Smooth muscle cell (in vitro differentiated cells): ENCODE results near the gene SEMA5A. TPM values are rescaled to one million over a fixed set of nuclear protein-coding genes. Genes with fewer than 3 reads are reported as not detected.

ENCODE experiments used
- DNase-seq: peaks from one replicate; lab custom pipeline; 2025; ENCODE audit not compliant: unreplicated experiment; lab: John Stamatoyannopoulos, UW
- H2AFZ ChIP-seq: fragments of 200-600 bp; sonication (generic); 2 replicates; pipeline ENCODE4 v1.6.0; 2016; ENCODE audit warnings: antibody characterized with exemption, low read depth, mild to moderate bottlenecking
- H3F3A ChIP-seq: fragments of 200-600 bp; sonication (generic); 2 replicates; pipeline ENCODE4 v1.6.0; 2017; ENCODE audit warnings: antibody characterized with exemption, low read depth
- H3K27ac ChIP-seq: fragments of 200-600 bp; sonication (generic); 2 replicates; pipeline ENCODE4 v1.5.1; 2016; ENCODE audit warnings: low read depth, mild to moderate bottlenecking
- H3K27me3 ChIP-seq: fragments of 200-600 bp; sonication (generic); 2 replicates; pipeline ENCODE4 v1.6.1; 2016; ENCODE audit warnings: low read depth, mild to moderate bottlenecking
- H3K36me3 ChIP-seq: fragments of 200-600 bp; sonication (generic); 2 replicates; pipeline ENCODE4 v1.5.1; 2016; ENCODE audit warnings: low read depth
- H3K4me1 ChIP-seq: fragments of 200-600 bp; sonication (generic); 2 replicates; pipeline ENCODE4 v1.5.1; 2016; ENCODE audit warnings: low read depth
- H3K4me2 ChIP-seq: fragments of 200-600 bp; sonication (generic); 2 replicates; pipeline ENCODE4 v1.6.0; 2016; ENCODE audit warnings: mild to moderate bottlenecking
- H3K4me3 ChIP-seq: fragments of 200-600 bp; sonication (generic); 2 replicates; pipeline ENCODE4 v1.5.1; 2016; ENCODE audit warnings: mild to moderate bottlenecking
- H3K79me2 ChIP-seq: fragments of 200-600 bp; sonication (generic); 2 replicates; pipeline ENCODE4 v1.6.0; 2016; ENCODE audit warnings: low read depth, mild to moderate bottlenecking
- H3K9ac ChIP-seq: fragments of 200-600 bp; sonication (generic); 2 replicates; pipeline ENCODE4 v1.6.0; 2016; ENCODE audit warnings: low read depth
- H3K9me3 ChIP-seq: fragments of 200-600 bp; sonication (generic); replicated peaks from 2 replicates; pipeline ENCODE4 v1.5.1; 2016; ENCODE audit warnings: low read depth
- H4K20me1 ChIP-seq: fragments of 200-600 bp; sonication (generic); 2 replicates; pipeline ENCODE4 v1.6.0; 2016; ENCODE audit warnings: low read depth
- WGBS: methylation state at CpG from one replicate; pipeline ENCODE4 v1.1.7; 2016; ENCODE audit warnings: low lambda C conversion rate; 5-methylcytosine and 5-hydroxymethylcytosine counted together
- polyA plus RNA-seq: library from polyadenylated mRNA; unstranded; fragments of >200 nt; fragmentation: Nextera tagmentation; extraction: Ambion mirVana; gene quantifications from 2 replicates; pipeline ENCODE4 v1.2.1, GENCODE V29; 2016
- total RNA-seq: library from RNA; depleted of rRNA; stranded (reverse); fragments of >200 nt; gene quantifications from 2 replicates; pipeline ENCODE4 v1.2.3, GENCODE V29; 2014
- TF ChIP-seq, protein P1 (sequence below): fragments of 200-600 bp; sonication (generic); IDR thresholded peaks from 2 replicates; pipeline ENCODE4 v1.5.1; 2017; ENCODE audit warnings: borderline replicate concordance, mild to moderate bottlenecking, antibody characterized with exemption; ENCODE audit not compliant: insufficient read depth, poor library complexity, severe bottlenecking

SEMA5A gene
- total and polyA plus RNA-seq, 2 experiments from 2014 or later: 21.6 to 65.1 TPM

DNA sequence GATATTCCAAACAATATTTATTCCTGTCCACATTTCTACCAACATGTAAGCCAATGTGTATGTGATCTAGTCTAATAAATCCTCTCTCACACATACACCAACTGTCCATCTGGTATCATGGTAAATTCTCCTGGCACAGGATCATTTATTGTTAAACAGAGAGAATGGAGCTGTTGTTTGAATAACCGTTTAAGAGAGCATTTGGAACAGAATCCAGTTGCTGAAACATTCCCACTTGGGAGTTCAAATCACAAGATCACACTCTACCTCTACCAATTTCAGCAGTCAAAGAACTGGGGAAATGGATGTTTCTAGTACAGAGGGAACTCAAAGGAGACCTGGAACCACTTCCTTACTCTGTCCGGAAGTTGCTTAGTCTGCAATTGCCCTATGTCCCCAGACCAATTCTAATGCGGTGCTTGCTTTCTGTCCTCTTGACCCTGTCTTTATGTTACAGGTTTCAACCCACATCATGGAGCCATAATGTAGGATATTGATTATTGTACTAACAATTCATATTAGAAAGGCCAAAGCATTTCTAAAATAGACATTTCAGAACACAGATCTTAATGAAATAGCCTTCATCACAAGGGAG is 488.4 kb downstream of the SEMA5A start:
- Histone ChIP-seq H3K4me2 (no peak overlapping the region), H3K4me3 (no peak overlapping the region), H3K9me3 (no peaks in the 10 kb centered on the region), H3K4me1 (peaks cover 6% of the 10 kb centered on the region), H3K79me2 (no peaks in the 10 kb centered on the region), H2AFZ (no peak overlapping the region), H3K27me3 (no peaks in the 10 kb centered on the region), H3K27ac (peak overlapping the region; percentile 79), H4K20me1 (no peaks in the 10 kb centered on the region), H3K9ac (no peak overlapping the region), H3F3A (peaks cover 4% of the 10 kb centered on the region), H3K36me3 (no peaks in the 10 kb centered on the region)
- DNase-seq: no peak
- 96% methylated on average over 3 of the region's 3 CpGs for whole genome bisulfite sequencing
- TF ChIP-seq, protein P1, sequence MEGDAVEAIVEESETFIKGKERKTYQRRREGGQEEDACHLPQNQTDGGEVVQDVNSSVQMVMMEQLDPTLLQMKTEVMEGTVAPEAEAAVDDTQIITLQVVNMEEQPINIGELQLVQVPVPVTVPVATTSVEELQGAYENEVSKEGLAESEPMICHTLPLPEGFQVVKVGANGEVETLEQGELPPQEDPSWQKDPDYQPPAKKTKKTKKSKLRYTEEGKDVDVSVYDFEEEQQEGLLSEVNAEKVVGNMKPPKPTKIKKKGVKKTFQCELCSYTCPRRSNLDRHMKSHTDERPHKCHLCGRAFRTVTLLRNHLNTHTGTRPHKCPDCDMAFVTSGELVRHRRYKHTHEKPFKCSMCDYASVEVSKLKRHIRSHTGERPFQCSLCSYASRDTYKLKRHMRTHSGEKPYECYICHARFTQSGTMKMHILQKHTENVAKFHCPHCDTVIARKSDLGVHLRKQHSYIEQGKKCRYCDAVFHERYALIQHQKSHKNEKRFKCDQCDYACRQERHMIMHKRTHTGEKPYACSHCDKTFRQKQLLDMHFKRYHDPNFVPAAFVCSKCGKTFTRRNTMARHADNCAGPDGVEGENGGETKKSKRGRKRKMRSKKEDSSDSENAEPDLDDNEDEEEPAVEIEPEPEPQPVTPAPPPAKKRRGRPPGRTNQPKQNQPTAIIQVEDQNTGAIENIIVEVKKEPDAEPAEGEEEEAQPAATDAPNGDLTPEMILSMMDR: no peak

DNA sequence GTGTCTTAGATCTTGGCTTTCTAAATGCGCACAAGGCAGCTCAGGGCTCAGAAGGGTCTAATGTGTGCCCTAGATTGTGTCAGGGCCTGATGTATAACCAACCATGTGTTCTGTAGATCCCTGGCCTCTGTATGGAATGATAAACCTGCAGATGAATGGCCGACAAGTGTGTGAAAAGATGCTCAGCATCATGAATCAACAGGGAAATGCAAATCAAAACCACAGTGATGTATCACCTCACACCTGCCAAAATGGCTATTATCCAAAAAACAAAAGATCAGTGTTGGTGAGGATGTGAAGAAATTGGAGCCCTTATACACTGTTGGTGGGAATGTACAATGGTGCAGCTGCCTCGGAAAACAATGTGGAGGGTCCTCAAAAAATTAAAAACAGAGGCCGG is 489.8 kb downstream of the SEMA5A start:
- no peak overlapping the region for H2AFZ ChIP-seq
- H3K79me2 ChIP-seq: no peaks in the 10 kb centered on the region
- no peak for DNase-seq
- no peaks in the 10 kb centered on the region for H3K27me3 ChIP-seq
- no peak overlapping the region for H3K4me3 ChIP-seq
- peaks cover 4% of the 10 kb centered on the region for H3F3A ChIP-seq
- H3K9ac ChIP-seq: no peak overlapping the region
- no peaks in the 10 kb centered on the region for H3K9me3 ChIP-seq
- TF ChIP-seq, protein P1: no peak
- H3K4me1 ChIP-seq: peaks cover 6% of the 10 kb centered on the region
- no peak overlapping the region for H3K4me2 ChIP-seq
- WGBS: 95% methylated on average over 4 of the region's 4 CpGs
- H3K27ac ChIP-seq: no peak overlapping the region
- H4K20me1 ChIP-seq: no peaks in the 10 kb centered on the region
- H3K36me3 ChIP-seq: no peaks in the 10 kb centered on the region

DNA sequence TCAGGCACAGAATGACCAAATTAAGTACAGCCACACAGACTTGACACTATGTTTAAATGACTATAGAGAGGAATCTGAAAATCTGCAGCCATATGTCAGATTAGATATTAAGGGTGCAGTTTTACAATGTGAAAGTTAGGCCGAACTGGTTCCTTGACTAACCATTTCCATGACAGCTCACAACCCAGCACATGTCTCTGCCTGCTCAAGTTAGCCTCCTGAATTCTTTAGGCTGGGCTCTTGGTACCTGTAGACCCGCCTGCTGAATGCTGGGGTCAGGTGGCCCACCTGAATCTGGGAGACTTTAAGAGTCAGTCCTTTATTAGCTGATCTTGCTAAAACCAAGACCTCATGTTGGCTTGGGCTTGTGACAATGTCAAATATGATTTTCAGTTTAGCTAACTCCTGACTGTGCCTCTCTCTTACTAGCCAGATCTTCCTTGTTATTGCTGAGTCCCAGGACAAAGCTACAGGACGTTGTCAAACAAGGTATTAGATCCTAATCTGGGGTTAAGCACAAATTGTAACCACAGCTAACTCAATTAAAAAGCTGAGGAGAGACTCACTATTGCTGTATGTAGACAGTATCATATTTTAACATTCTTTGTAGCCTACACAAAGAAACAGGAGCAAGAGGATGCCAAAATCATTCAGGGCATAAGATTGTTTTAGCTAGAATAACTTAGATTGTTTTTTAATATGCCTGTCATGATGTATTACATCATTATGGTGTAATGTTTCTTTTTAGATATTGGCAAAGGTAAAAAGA is 490.9 kb downstream of the SEMA5A start:
- Histone ChIP-seq H3K9ac (peak overlapping the region; percentile 2), H3K79me2 (no peaks in the 10 kb centered on the region), H3K27me3 (no peaks in the 10 kb centered on the region), H3K9me3 (no peaks in the 10 kb centered on the region), H4K20me1 (no peaks in the 10 kb centered on the region), H2AFZ (no peak overlapping the region), H3K4me2 (no peak overlapping the region), H3K36me3 (no peaks in the 10 kb centered on the region), H3F3A (peaks cover 4% of the 10 kb centered on the region), H3K27ac (peak overlapping the region; percentile 62), H3K4me1 (peaks cover 6% of the 10 kb centered on the region), H3K4me3 (no peak overlapping the region)
- no peak for DNase-seq
- TF ChIP-seq, protein P1: no peak
- 79% methylated on average over 3 of the region's 3 CpGs for WGBS

DNA sequence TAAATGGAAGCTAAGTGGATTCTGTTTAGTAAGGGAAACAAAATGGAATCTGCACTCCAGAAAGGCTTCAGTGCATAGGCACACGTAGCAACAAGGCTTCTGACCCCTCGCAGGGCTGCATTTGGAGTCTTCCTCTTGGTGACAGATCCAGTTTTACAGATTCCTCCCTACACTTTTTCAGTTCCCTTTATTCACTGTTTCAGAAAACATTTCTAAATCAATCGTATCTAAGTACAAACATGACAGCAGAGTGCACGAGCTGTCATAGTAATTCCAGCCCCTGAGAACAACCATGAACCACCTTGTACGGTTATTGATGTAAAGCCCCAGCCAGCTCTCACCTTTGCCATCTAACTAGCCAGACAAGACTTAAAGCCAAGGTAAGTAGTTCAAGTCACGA is 491.6 kb downstream of the SEMA5A start:
- Histone ChIP-seq H3F3A (no peaks in the 10 kb centered on the region), H3K9me3 (no peaks in the 10 kb centered on the region), H2AFZ (no peak overlapping the region), H3K79me2 (no peaks in the 10 kb centered on the region), H4K20me1 (no peaks in the 10 kb centered on the region), H3K4me1 (peaks cover 1% of the 10 kb centered on the region), H3K9ac (no peak overlapping the region), H3K27me3 (no peaks in the 10 kb centered on the region), H3K36me3 (no peaks in the 10 kb centered on the region), H3K27ac (peak overlapping the region; percentile 62), H3K4me2 (no peak overlapping the region), H3K4me3 (no peak overlapping the region)
- WGBS: 84% methylated on average over 6 of the region's 6 CpGs
- TF ChIP-seq, protein P1: no peak
- DNase-seq: no peak
